ENCODE data around the gene MGAT3.

DNA sequence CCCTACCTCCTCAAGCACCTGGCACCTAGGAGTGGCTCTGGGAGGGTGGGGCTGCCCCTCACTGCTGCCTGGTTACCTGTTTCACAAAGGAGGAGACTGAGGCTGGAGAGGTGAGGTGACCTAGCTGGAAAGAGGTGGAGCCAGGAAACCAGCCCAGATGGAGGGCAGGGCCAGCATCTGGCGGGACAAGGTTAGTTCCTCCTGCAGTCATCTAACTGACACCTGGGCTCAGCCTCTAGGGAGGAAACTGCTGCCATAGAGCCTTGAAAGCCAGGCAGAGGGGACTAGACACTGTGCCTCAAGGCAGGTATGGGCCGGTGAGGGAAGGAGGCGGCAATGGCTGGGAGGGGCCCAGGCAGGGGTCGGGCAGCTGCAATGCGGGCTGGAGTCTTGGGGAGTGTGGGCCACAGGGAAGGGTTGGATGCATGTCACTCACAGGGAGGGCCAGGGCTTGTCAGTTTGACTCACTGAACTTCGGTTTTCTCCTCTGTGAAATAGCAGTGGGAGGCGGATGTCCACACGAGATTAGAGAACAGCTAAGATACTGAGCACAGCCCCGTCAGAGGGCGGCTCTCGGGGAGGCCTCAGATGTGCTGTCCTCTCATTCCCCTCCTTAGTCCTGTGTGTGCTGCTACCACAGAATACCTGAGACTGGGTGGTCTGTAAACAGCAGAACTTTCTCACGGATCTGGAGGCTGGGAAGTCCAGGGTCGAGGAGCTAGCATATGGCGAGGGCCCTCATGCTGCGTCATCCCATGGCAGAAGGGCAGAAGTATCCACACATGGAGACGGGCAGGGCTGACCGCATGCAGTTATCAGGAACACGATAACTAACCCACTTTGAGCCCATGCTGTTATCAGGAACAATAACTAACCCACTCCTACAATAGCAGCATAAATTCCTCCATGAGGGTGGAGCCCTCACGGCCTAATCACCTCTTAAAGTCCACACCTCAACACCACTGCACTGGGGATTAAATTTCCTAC is 16.1 kb downstream of the MGAT3 start:
- TF ChIP-seq, protein P1, sequence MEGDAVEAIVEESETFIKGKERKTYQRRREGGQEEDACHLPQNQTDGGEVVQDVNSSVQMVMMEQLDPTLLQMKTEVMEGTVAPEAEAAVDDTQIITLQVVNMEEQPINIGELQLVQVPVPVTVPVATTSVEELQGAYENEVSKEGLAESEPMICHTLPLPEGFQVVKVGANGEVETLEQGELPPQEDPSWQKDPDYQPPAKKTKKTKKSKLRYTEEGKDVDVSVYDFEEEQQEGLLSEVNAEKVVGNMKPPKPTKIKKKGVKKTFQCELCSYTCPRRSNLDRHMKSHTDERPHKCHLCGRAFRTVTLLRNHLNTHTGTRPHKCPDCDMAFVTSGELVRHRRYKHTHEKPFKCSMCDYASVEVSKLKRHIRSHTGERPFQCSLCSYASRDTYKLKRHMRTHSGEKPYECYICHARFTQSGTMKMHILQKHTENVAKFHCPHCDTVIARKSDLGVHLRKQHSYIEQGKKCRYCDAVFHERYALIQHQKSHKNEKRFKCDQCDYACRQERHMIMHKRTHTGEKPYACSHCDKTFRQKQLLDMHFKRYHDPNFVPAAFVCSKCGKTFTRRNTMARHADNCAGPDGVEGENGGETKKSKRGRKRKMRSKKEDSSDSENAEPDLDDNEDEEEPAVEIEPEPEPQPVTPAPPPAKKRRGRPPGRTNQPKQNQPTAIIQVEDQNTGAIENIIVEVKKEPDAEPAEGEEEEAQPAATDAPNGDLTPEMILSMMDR (IDR thresholded peaks at IDR 0.05; ENCODE audit: poor library complexity, severe bottlenecking) = no peak
- TF ChIP-seq TAF1 (IDR thresholded peaks at IDR 0.05; ENCODE audit: low read depth) = no peak
- no peak for TF ChIP-seq RAD21 (conservative IDR thresholded peaks at IDR 0.05)
- TF ChIP-seq SMC3 (conservative IDR thresholded peaks at IDR 0.05; ENCODE audit: poor library complexity) = no peak
- no peak for TF ChIP-seq POLR2AphosphoS5 (IDR thresholded peaks at IDR 0.05)

Data from neural cell (in vitro differentiated cells).